IMR-90 (cell line): ENCODE results near the gene ZNF277. TPM values are rescaled to one million over a fixed set of nuclear protein-coding genes. Genes with fewer than 3 reads are reported as not detected.

Experiments
- ATAC-seq: fragments of 200-7000 bp; cut with Tn5 transposase; 2 replicates; pipeline ENCODE4 v1.9.1; 2020; ENCODE audit warnings: low read depth, mild to moderate bottlenecking, moderate library complexity
- BruUV-seq: library from RNA; stranded (reverse); fragments of 400-500 nt; replicated peaks from 2 replicates; lab custom pipeline; 2021; lab: Mats Ljungman, UMichigan
- CTCF ChIA-PET: fragments of 300-600 bp; formaldehyde crosslinking; extraction: SDS; loops from one replicate; lab custom pipeline; 2021; ENCODE audit warnings: antibody characterized with exemption; lab: Yijun Ruan, JAX
- POLR2A ChIA-PET: fragments of 300-600 bp; sonication (Branson Sonifier 250); formaldehyde crosslinking; loops from one replicate; lab custom pipeline; 2022; ENCODE audit warnings: antibody characterized with exemption; ENCODE audit not compliant: unreplicated experiment; lab: Charles Lee
- DNase-seq: peaks from one replicate; pipeline ENCODE4 v3.0.0; 2013
- H2AFZ ChIP-seq: replicated peaks from 2 replicates; pipeline ENCODE3; 2013; ENCODE audit warnings: low read length, mild to moderate bottlenecking; ENCODE audit not compliant: poor library complexity
- H2AK5ac ChIP-seq: 2 replicates; pipeline ENCODE4 v1.6.1; 2013; ENCODE audit warnings: low read depth, low read length, inconsistent platforms
- H2AK9ac ChIP-seq: replicated peaks from 2 replicates; pipeline ENCODE3; 2013; ENCODE audit warnings: mild to moderate bottlenecking, low read depth, low read length, moderate library complexity; ENCODE audit not compliant: poor library complexity
- H2BK120ac ChIP-seq: 2 replicates; pipeline ENCODE4 v1.6.1; 2013; ENCODE audit warnings: low read depth, low read length, inconsistent platforms
- H2BK15ac ChIP-seq: 3 replicates; pipeline ENCODE4 v1.6.1; 2013; ENCODE audit warnings: low read depth, low read length, inconsistent platforms
- H2BK20ac ChIP-seq: 2 replicates; pipeline ENCODE4 v1.6.1; 2013; ENCODE audit warnings: low read depth, mild to moderate bottlenecking, inconsistent platforms, low read length, moderate library complexity
- H2BK5ac ChIP-seq: 2 replicates; pipeline ENCODE4 v1.6.1; 2013; ENCODE audit warnings: mild to moderate bottlenecking, low read depth, low read length, inconsistent platforms; ENCODE audit not compliant: poor library complexity, severe bottlenecking
- H3K14ac ChIP-seq: replicated peaks from 2 replicates; pipeline ENCODE4 v1.6.1; 2013; ENCODE audit warnings: low read depth, low read length, inconsistent platforms
- H3K18ac ChIP-seq: 2 replicates; pipeline ENCODE4 v1.6.1; 2013; ENCODE audit warnings: low read depth, low read length, control low read depth
- H3K23ac ChIP-seq: 2 replicates; pipeline ENCODE4 v1.6.1; 2013; ENCODE audit warnings: low read depth, low read length, inconsistent platforms
- H3K27ac ChIP-seq: 2 replicates; pipeline ENCODE4 v1.5.1; 2013; ENCODE audit warnings: mild to moderate bottlenecking, control low read depth, low read length; ENCODE audit not compliant: insufficient read depth
- H3K27me3 ChIP-seq: 2 replicates; pipeline ENCODE4 v1.6.1; 2013; ENCODE audit warnings: low read length; ENCODE audit not compliant: control insufficient read depth, insufficient read depth
- H3K36me3 ChIP-seq: 2 replicates; pipeline ENCODE4 v1.6.1; 2013; ENCODE audit warnings: low read length, mixed read lengths; ENCODE audit not compliant: control insufficient read depth, insufficient read depth
- H3K4ac ChIP-seq: 2 replicates; pipeline ENCODE4 v1.6.1; 2013; ENCODE audit warnings: low read depth, low read length, inconsistent platforms
- H3K4me1 ChIP-seq: 2 replicates; pipeline ENCODE4 v1.6.1; 2013; ENCODE audit warnings: low read length, mixed read lengths; ENCODE audit not compliant: control insufficient read depth, insufficient read depth
- H3K4me2 ChIP-seq: 2 replicates; pipeline ENCODE4 v1.6.1; 2013; ENCODE audit warnings: low read depth, mild to moderate bottlenecking, control low read depth, low read length, moderate library complexity
- H3K4me3 ChIP-seq: 2 replicates; pipeline ENCODE4 v1.5.1; 2013; ENCODE audit warnings: low read depth, mild to moderate bottlenecking, control low read depth, low read length, moderate library complexity; ENCODE audit not compliant: insufficient read depth
- H3K56ac ChIP-seq: 2 replicates; pipeline ENCODE4 v1.6.1; 2013; ENCODE audit warnings: low read length, inconsistent platforms; ENCODE audit not compliant: insufficient read depth; ENCODE audit errors: extremely low read depth
- H3K79me1 ChIP-seq, 2 experiments: 2 replicates each; pipeline ENCODE4 v1.6.1; 2013; ENCODE audit warnings: low read length in 2 of 2, inconsistent platforms in 1 of 2, low read depth in 1 of 2
- H3K9ac ChIP-seq: 2 replicates; pipeline ENCODE4 v1.6.1; 2013; ENCODE audit warnings: low read depth, low read length, control low read depth
- H3K9me1 ChIP-seq: 2 replicates; pipeline ENCODE4 v1.6.1; 2013; ENCODE audit warnings: low read length, inconsistent platforms; ENCODE audit not compliant: insufficient read depth
- H3K9me3 ChIP-seq: 2 replicates; pipeline ENCODE4 v1.6.1; 2013; ENCODE audit warnings: low read length; ENCODE audit not compliant: control insufficient read depth, insufficient read depth
- H4K20me1 ChIP-seq: 2 replicates; pipeline ENCODE4 v1.6.1; 2013; ENCODE audit warnings: low read length, inconsistent platforms; ENCODE audit not compliant: insufficient read depth
- H4K5ac ChIP-seq: 2 replicates; pipeline ENCODE4 v1.6.1; 2013; ENCODE audit warnings: mild to moderate bottlenecking, low read depth, low read length, control low read depth
- H4K8ac ChIP-seq, 2 experiments: 2 replicates each; pipeline ENCODE4 v1.6.1; 2013; ENCODE audit warnings: low read depth in 2 of 2, low read length in 2 of 2, control low read depth in 1 of 2, inconsistent platforms in 1 of 2
- H4K91ac ChIP-seq: 2 replicates; pipeline ENCODE4 v1.6.1; 2013; ENCODE audit warnings: low read depth, low read length, inconsistent platforms; ENCODE audit not compliant: insufficient read depth
- MXI1 ChIP-seq: IDR thresholded peaks from 2 replicates; pipeline ENCODE4 v1.6.1; 2012; ENCODE audit warnings: low read depth, mild to moderate bottlenecking, low read length, moderate library complexity, borderline replicate concordance
- WGBS, 2 experiments: methylation state at CpG; one replicate each; pipeline versions ENCODE4 v1.1.5 to v1.1.7; 2013; ENCODE audit warnings: missing lambda C conversion rate in 2 of 2; ENCODE audit not compliant: insufficient read length in 1 of 2; ENCODE audit errors: extremely low coverage in 2 of 2; 5-methylcytosine and 5-hydroxymethylcytosine counted together
- dilution Hi-C: fragments of 300-500 bp; cut with HindIII; formaldehyde crosslinking; loops from one replicate; pipeline ENCODE4 v1.14.3; 2018; ENCODE audit warnings: low sequenced_read_pairs; ENCODE audit not compliant: unreplicated experiment
- in situ Hi-C: fragments of 300-500 bp; cut with MboI; formaldehyde crosslinking; loops from 3 replicates; pipeline ENCODE4 v1.14.3; 2019; ENCODE audit warnings: low sequenced_read_pairs, inconsistent platforms, mixed read lengths
- intact Hi-C: fragments of 100-400 bp; cut with micrococcal nuclease; formaldehyde crosslinking; loops from 2 replicates; pipeline ENCODE4 v1.10.0; 2022
- polyA plus RNA-seq, 3 experiments: library from polyadenylated mRNA; depleted of rRNA; stranded (reverse); fragments of >200 nt; gene quantifications; 2 replicates each; pipeline ENCODE4 v1.2.3, GENCODE V29; 2012; ENCODE audit warnings: low replicate concordance in 1 of 3
- total RNA-seq: library from RNA; depleted of rRNA; stranded (reverse); fragments of >200 nt; gene quantifications from 2 replicates; pipeline ENCODE4 v1.2.3, GENCODE V29; 2012

ZNF277 gene
- total and polyA plus RNA-seq, 2 of the 4 experiments (the other 2 are of a cell fraction), result 7.3 to 21.3 TPM

DNA sequence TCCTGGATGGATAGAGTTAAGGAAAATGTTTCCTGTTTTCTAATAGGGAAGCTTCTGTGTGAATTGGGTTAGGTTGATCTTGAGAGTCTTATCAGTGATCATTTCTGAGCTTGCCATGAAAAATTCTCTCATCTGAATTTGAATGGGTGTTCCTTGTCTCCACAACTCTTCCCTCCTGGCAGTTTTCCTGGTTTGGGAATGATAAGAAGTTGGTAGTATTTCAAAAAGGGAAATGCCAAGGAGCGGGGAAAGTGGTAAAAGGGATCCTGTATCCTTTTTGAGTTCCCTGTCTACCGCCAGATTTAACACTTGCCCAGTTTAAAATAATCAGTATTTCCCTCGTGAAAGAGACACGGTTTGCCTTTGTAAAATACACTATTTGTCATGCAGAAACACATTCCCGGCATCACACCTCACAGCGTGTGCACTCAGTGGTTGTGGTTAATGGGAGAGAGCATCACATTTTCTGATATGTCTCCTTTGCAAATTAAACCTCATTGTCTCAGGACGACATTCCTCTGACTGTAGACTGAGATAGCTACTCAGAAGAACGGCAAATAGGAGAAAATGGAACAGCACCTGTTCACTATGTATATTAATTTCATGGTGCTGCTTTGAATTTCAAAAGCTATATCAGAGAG is 130.6 kb downstream of the ZNF277 start:
- ChIA-PET CTCF (interaction anchor here (0.6 to 1.4 kb wide), 2 partner anchors 73 to 185 kb away, joined by 4 read pairs; no protein-coding TSS in a partner anchor), POLR2A (no interaction called here)
- H3K4me2 ChIP-seq, result no peak overlapping the region
- dilution Hi-C loops (no loop called here), intact Hi-C loops (no loop called here), in situ Hi-C loops (no loop called here)
- no peak for ATAC-seq
- no peak overlapping the region for H2AK9ac ChIP-seq
- no peak overlapping the region for H4K91ac ChIP-seq
- no peak overlapping the region for H3K27ac ChIP-seq
- H3K56ac ChIP-seq, result no peak overlapping the region
- peaks cover 6% of the 10 kb centered on the region for H3K36me3 ChIP-seq
- H2AFZ ChIP-seq, result no peak overlapping the region
- no peak overlapping the region for H2BK5ac ChIP-seq
- no peak overlapping the region for H3K4me3 ChIP-seq
- no peaks in the 10 kb centered on the region for H4K20me1 ChIP-seq
- no peak overlapping the region for H4K8ac ChIP-seq
- no peak overlapping the region for H2BK15ac ChIP-seq
- H3K9ac ChIP-seq, result no peak overlapping the region
- peaks cover 2% of the 10 kb centered on the region; the same call in 1 of the 2 replicates for H3K9me1 ChIP-seq
- BruUV-seq, result no TSS peak
- no peaks in the 10 kb centered on the region for H3K79me1 ChIP-seq
- H2BK20ac ChIP-seq, result no peak overlapping the region
- DNase-seq, result no peak
- no peaks in the 10 kb centered on the region for H3K4me1 ChIP-seq
- H3K14ac ChIP-seq, result no peak overlapping the region
- no CpG with 5 or more reads among the region's 8 CpGs for WGBS, 2 experiments
- H4K5ac ChIP-seq, result no peak overlapping the region
- no peak overlapping the region for H2BK120ac ChIP-seq
- no peak overlapping the region for H3K4ac ChIP-seq
- no peak overlapping the region for H2AK5ac ChIP-seq
- H3K9me3 ChIP-seq, result no peaks in the 10 kb centered on the region
- H3K27me3 ChIP-seq, result no peaks in the 10 kb centered on the region
- H3K23ac ChIP-seq, result no peak overlapping the region
- TF ChIP-seq MXI1, result no peak
- no peak overlapping the region for H3K18ac ChIP-seq
